GM12878 (cell line): ENCODE data around the gene SYT8. TPM values are rescaled to one million over a fixed set of nuclear protein-coding genes. Genes with fewer than 3 reads are reported as not detected.

Experiments used
- ATF2 ChIP-seq: IDR thresholded peaks from 2 replicates; pipeline ENCODE4 v1.6.1; 2012; ENCODE audit warnings: low read length, inconsistent platforms
- CREB1 ChIP-seq: IDR thresholded peaks from 2 replicates; pipeline ENCODE4 v1.6.1; 2012; ENCODE audit warnings: low read depth, mild to moderate bottlenecking, inconsistent platforms
- CTCF ChIP-seq, 3 experiments: IDR thresholded peaks in 2 of 3; conservative IDR thresholded peaks in 1 of 3; 2 replicates each; pipeline ENCODE4 v1.5.1; 2011; ENCODE audit warnings: low read depth in 3 of 3, low read length in 3 of 3, mild to moderate bottlenecking in 3 of 3, control low read depth in 2 of 3, moderate library complexity in 2 of 3, inconsistent platforms in 1 of 3, mixed read lengths in 1 of 3; ENCODE audit not compliant: control insufficient read depth in 2 of 3, insufficient read depth in 1 of 3; ENCODE audit errors: extremely low read depth in 1 of 3
- EGR1 ChIP-seq, 2 experiments: IDR thresholded peaks; 1 replicate in 1 of 2; 2 replicates in 1 of 2; pipeline ENCODE4 v1.6.1; 2011 to 2012; ENCODE audit warnings: low read depth in 2 of 2, low read length in 2 of 2, borderline replicate concordance in 1 of 2, mild to moderate bottlenecking in 1 of 2, moderate library complexity in 1 of 2
- FOXM1 ChIP-seq: IDR thresholded peaks from 2 replicates; pipeline ENCODE4 v1.6.1; 2012; ENCODE audit warnings: low read depth, mild to moderate bottlenecking, inconsistent platforms, low read length, moderate library complexity
- GABPA ChIP-seq: IDR thresholded peaks from 2 replicates; pipeline ENCODE4 v1.6.1; 2014; ENCODE audit warnings: antibody characterized with exemption, low read depth, mild to moderate bottlenecking, inconsistent platforms
- GATAD2B ChIP-seq: fragments of 450-650 bp; conservative IDR thresholded peaks from 2 replicates; pipeline ENCODE4 v1.6.1; 2017; ENCODE audit warnings: low read depth, mild to moderate bottlenecking, moderate library complexity
- LARP7 ChIP-seq: fragments of 450-650 bp; IDR thresholded peaks from 2 replicates; pipeline ENCODE4 v1.6.1; 2017; ENCODE audit warnings: mild to moderate bottlenecking
- MAX ChIP-seq: IDR thresholded peaks from 2 replicates; pipeline ENCODE4 v1.6.1; 2012; ENCODE audit warnings: low read depth, low read length, improper control_type of control experiment
- MXI1 ChIP-seq: fragments of 150-350 bp; IDR thresholded peaks from 2 replicates; pipeline ENCODE4 v1.6.1; 2011; ENCODE audit warnings: low read depth, mild to moderate bottlenecking, inconsistent platforms, low read length, improper control_type of control experiment
- MYB ChIP-seq: fragments of 150-350 bp; IDR thresholded peaks from 2 replicates; pipeline ENCODE4 v1.6.1; 2014; ENCODE audit warnings: mild to moderate bottlenecking, low read depth, low read length, borderline replicate concordance
- NFYB ChIP-seq: IDR thresholded peaks from 2 replicates; pipeline ENCODE4 v1.6.1; 2011; ENCODE audit warnings: low read depth, mild to moderate bottlenecking, low read length, improper control_type of control experiment, moderate library complexity; ENCODE audit not compliant: insufficient read depth
- NRF1 ChIP-seq: conservative IDR thresholded peaks from 2 replicates; pipeline ENCODE4 v1.6.1; 2011; ENCODE audit warnings: mild to moderate bottlenecking, low read depth, low read length, improper control_type of control experiment
- RAD21 ChIP-seq: IDR thresholded peaks from 2 replicates; pipeline ENCODE4 v1.6.1; 2011; ENCODE audit warnings: mild to moderate bottlenecking, low read depth, low read length, moderate library complexity; ENCODE audit not compliant: insufficient read depth
- SKIL ChIP-seq: fragments of 450-650 bp; IDR thresholded peaks from 2 replicates; pipeline ENCODE4 v1.6.1; 2017; ENCODE audit warnings: mild to moderate bottlenecking, low read depth, inconsistent platforms; ENCODE audit not compliant: poor library complexity, severe bottlenecking
- YY1 ChIP-seq: IDR thresholded peaks from 2 replicates; pipeline ENCODE4 v1.6.1; 2011; ENCODE audit warnings: low read depth, mild to moderate bottlenecking, low read length
- ZNF24 ChIP-seq: fragments of 450-650 bp; IDR thresholded peaks from 2 replicates; pipeline ENCODE4 v1.6.1; 2017; ENCODE audit warnings: antibody characterized with exemption, mild to moderate bottlenecking
- ZNF592 ChIP-seq: fragments of 450-650 bp; IDR thresholded peaks from 2 replicates; pipeline ENCODE4 v1.6.1; 2017; ENCODE audit warnings: mild to moderate bottlenecking, moderate library complexity
- ZSCAN29 ChIP-seq: fragments of 450-650 bp; IDR thresholded peaks from 2 replicates; pipeline ENCODE4 v1.6.1; 2017; ENCODE audit warnings: mild to moderate bottlenecking, moderate library complexity
- polyA plus RNA-seq, 11 experiments: library from polyadenylated mRNA; depleted of rRNA in 4 of 11; unstranded in 6 of 11; stranded (reverse) in 5 of 11; fragments of >200 nt; fragmentation: Nextera tagmentation in 4 of 11; fragmentation: Illumina TruSeq in 1 of 11; extraction: Ambion mirVana in 4 of 11; extraction: Trizol in 1 of 11; gene quantifications; 1 replicate in 1 of 11; 2 replicates in 10 of 11; pipeline versions ENCODE4 v1.2.1 to v1.2.3, GENCODE V29; 2011 to 2016; ENCODE audit warnings: inconsistent platforms in 2 of 11, missing spikeins in 2 of 11, low read depth in 1 of 11
- total RNA-seq, 4 experiments: library from RNA; depleted of rRNA in 3 of 4; stranded (reverse); fragments of >200 nt in 3 of 4; fragmentation: Illumina TruSeq in 1 of 4; extraction: Trizol in 1 of 4; gene quantifications; 2 replicates each; pipeline versions ENCODE4 v1.2.1 to v1.2.3, GENCODE V29; 2013 to 2021

SYT8 gene
- total and polyA plus RNA-seq, 10 of the 15 experiments (the other 5 are each of a cell fraction or from before 2014, with no cell fraction given) = 0.44 TPM; not detected in 9

GRCh38 chr11:1852877-1853276 is 18.1 kb downstream of the SYT8 start, which contains the start of gene LSP1 (continued):
- TF ChIP-seq ZNF592 (no peak), RAD21 (peak; percentile 43; the same call in 1 of the 2 replicates), NRF1 (no peak), ZSCAN29 (0 out of 2 replicates have a peak, but pooled peaks have one; percentile 36), MAX (no peak; the same call in 1 of the 2 replicates), LARP7 (no peak; the same call in 1 of the 2 replicates), MXI1 (peak; percentile 73), ATF2 (no peak), CREB1 (no peak), YY1 (peak; percentile 88), MYB (peak; percentile 74), ZNF24 (peak; percentile 37; the same call in 1 of the 2 replicates), GATAD2B (peak; percentile 73), GABPA (no peak), NFYB (no peak), SKIL (peak; percentile 98), CTCF (IDR thresholded peaks at IDR 0.05 in 2 of 3, conservative IDR thresholded peaks at IDR 0.05 in 1 of 3; ENCODE audit: control insufficient read depth in 2 of 3, extremely low read depth in 1 of 3, insufficient read depth in 1 of 3, low read depth in 3 of 3, low read length in 3 of 3) (no peak), EGR1 (IDR thresholded peaks at IDR 0.05; ENCODE audit: borderline replicate concordance in 1 of 2, low read depth in 2 of 2, low read length in 2 of 2) (peak in 1 of 2 experiments; percentile 97; a peak in 2 of 3 replicates), FOXM1 (no peak)
